ENCODE measurements around the gene TCTN2. TPM values are rescaled to one million over a fixed set of nuclear protein-coding genes. Genes with fewer than 3 reads are reported as not detected.

TCTN2 gene
- total RNA-seq, 1 experiment from 2014 or later: 14.7 TPM

- CTCF ChIA-PET: no interaction called here
- no TSS peak for BruUV-seq (replicated peaks)
- Histone ChIP-seq H3K36me3 (ENCODE audit: control insufficient read depth, insufficient read depth, low read length) (no peaks in the 10 kb centered on the region), H3K27ac (ENCODE audit: low read length) (no peak overlapping the region), H3K4me3 (ENCODE audit: low read depth in 2 of 2, low read length in 2 of 2) (no peak overlapping the region), H3K4me1 (ENCODE audit: control insufficient read depth, insufficient read depth, low read length) (peaks cover 10% of the 10 kb centered on the region; the same call in 1 of the 2 replicates), H3K27me3 (ENCODE audit: control insufficient read depth, insufficient read depth, low read length) (no peaks in the 10 kb centered on the region), H3K9me3 (ENCODE audit: control insufficient read depth, insufficient read depth, low read depth, low read length) (no peaks in the 10 kb centered on the region)
- POLR2A ChIA-PET: no interaction called here
- intact Hi-C loops (cut with micrococcal nuclease; ENCODE audit: unreplicated experiment): no loop called here
- TF ChIP-seq POLR2AphosphoS5 (IDR thresholded peaks at IDR 0.05; ENCODE audit: low read depth, low read length) (no peak), CTCF (IDR thresholded peaks at IDR 0.05) (no peak), TCF7L2 (IDR thresholded peaks at IDR 0.05; ENCODE audit: low read depth, low read length) (no peak), REST (IDR thresholded peaks at IDR 0.05; ENCODE audit: insufficient read depth in 1 of 2, low read depth in 2 of 2, low read length in 1 of 2) (no peak), SIN3A (IDR thresholded peaks at IDR 0.05; ENCODE audit: borderline replicate concordance, insufficient read depth, low read depth, low read length) (no peak)
- no peak for DNase-seq (ENCODE audit: low read depth, low spot score)
- in situ Hi-C loops (cut with HindIII; ENCODE audit: low pct_unique_long_range_greater_than_20kb, low sequenced_read_pairs): no loop called here
- ATAC-seq: no peak
These were observed 3.1 kb upstream of the TCTN2 start for GRCh38 chr12:123667771-123668170.

GRCh38 chr12:123671876-123672275 is 963 bp downstream of the TCTN2 start:
- ATAC-seq (no peak), DNase-seq (ENCODE audit: low read depth, low spot score) (no peak)
- Histone ChIP-seq H3K27ac (ENCODE audit: low read length) (no peak overlapping the region; the same call in 1 of the 2 replicates), H3K36me3 (ENCODE audit: control insufficient read depth, insufficient read depth, low read length) (no peaks in the 10 kb centered on the region), H3K9me3 (ENCODE audit: control insufficient read depth, insufficient read depth, low read depth, low read length) (no peaks in the 10 kb centered on the region), H3K4me1 (ENCODE audit: control insufficient read depth, insufficient read depth, low read length) (peaks cover 10% of the 10 kb centered on the region; the same call in 1 of the 2 replicates), H3K4me3 (ENCODE audit: low read depth in 2 of 2, low read length in 2 of 2) (peak overlapping the region; percentile 87 to 90), H3K27me3 (ENCODE audit: control insufficient read depth, insufficient read depth, low read length) (no peaks in the 10 kb centered on the region)
- CTCF ChIA-PET: no interaction called here
- POLR2A ChIA-PET: no interaction called here
- intact Hi-C loops (cut with micrococcal nuclease; ENCODE audit: unreplicated experiment) (no loop called here), in situ Hi-C loops (cut with HindIII; ENCODE audit: low pct_unique_long_range_greater_than_20kb, low sequenced_read_pairs) (no loop called here)
- BruUV-seq (replicated peaks): no TSS peak
- TF ChIP-seq SIN3A (IDR thresholded peaks at IDR 0.05; ENCODE audit: borderline replicate concordance, insufficient read depth, low read depth, low read length): no peak
- no peak for TF ChIP-seq TCF7L2 (IDR thresholded peaks at IDR 0.05; ENCODE audit: low read depth, low read length)
- no peak for TF ChIP-seq REST (IDR thresholded peaks at IDR 0.05; ENCODE audit: insufficient read depth in 1 of 2, low read depth in 2 of 2, low read length in 1 of 2)
- no peak for TF ChIP-seq CTCF (IDR thresholded peaks at IDR 0.05)
- no peak for TF ChIP-seq POLR2AphosphoS5 (IDR thresholded peaks at IDR 0.05; ENCODE audit: low read depth, low read length)
